IPS DF 4.7 (cell line): Measurements from ENCODE around the gene SORBS1.
A peak's percentile ranks its signal among the peaks of the same experiment; 100 is the strongest.

ENCODE experiments used
- DNase-seq: peaks from one replicate; pipeline ENCODE4 v3.0.0-alpha.2; 2013; ENCODE audit warnings: low spot score; ENCODE audit errors: extremely low read depth

Gene SORBS1

GRCh38 chr10:95277201-95277570 lies 284.0 kb downstream of the SORBS1 start:
- DNase-seq = no peak

GRCh38 chr10:95276367-95277200 lies 284.6 kb downstream of the SORBS1 start:
- no peak for DNase-seq

- DNase-seq = no peak
Observed at GRCh38 chr10:95275726-95276366, 285.3 kb downstream of the SORBS1 start.

GRCh38 chr10:95273393-95274312 lies 287.5 kb downstream of the SORBS1 start:
- DNase-seq = no peak

GRCh38 chr10:95268438-95268837 lies 292.7 kb downstream of the SORBS1 start:
- no peak for DNase-seq

- no peak for DNase-seq
Observed at GRCh38 chr10:95267251-95267650, 293.9 kb downstream of the SORBS1 start.

GRCh38 chr10:95266674-95267095 lies 294.5 kb downstream of the SORBS1 start:
- no peak for DNase-seq

- no peak for DNase-seq
Observed at GRCh38 chr10:95265572-95265971, 295.6 kb downstream of the SORBS1 start.

GRCh38 chr10:95264227-95265051 lies 296.7 kb downstream of the SORBS1 start:
- peak; percentile 78 for DNase-seq

GRCh38 chr10:95263864-95264226 lies 297.3 kb downstream of the SORBS1 start:
- no peak for DNase-seq

- no peak for DNase-seq
Observed at GRCh38 chr10:95262763-95263518, 298.2 kb downstream of the SORBS1 start.

GRCh38 chr10:95261926-95262325 lies 299.2 kb downstream of the SORBS1 start:
- DNase-seq = no peak
